NCI-H2081 treated with DMSO at 0.1 percent for 48 hours (cell line): ENCODE data around the gene L3MBTL4.
"Not testable (repeated sequence)": the region's sequence is repeated elsewhere in the genome, so short reads cannot be mapped to it uniquely, and the experiment has no call there.

Experiments used
- DNase-seq: peaks from one replicate; lab custom pipeline; 2025; lab: John Stamatoyannopoulos, UW

L3MBTL4 gene

DNA sequence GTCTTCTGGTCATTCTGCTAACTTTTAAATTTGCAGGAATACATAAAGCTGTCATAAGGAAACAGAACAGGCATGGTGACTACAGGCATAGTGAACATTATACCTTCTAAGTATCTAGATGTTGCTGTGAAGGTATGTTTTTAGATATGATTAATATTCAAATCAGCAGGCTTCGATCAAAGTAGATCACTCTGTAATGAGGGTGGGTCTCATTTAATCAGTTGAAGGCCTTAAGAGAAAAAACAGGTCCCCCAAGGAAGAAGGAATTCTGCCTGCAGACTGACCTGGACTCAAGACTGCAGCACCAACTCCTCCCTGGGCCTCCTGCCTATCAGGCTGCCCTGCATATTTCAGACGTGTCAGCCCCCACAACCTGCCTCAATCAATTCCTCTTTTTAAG is 104.0 kb downstream of the L3MBTL4 start:
- DNase-seq, result no peak

GRCh38 chr18:6297875-6298274 is 116.8 kb downstream of the L3MBTL4 start:
- no peak for DNase-seq

DNA sequence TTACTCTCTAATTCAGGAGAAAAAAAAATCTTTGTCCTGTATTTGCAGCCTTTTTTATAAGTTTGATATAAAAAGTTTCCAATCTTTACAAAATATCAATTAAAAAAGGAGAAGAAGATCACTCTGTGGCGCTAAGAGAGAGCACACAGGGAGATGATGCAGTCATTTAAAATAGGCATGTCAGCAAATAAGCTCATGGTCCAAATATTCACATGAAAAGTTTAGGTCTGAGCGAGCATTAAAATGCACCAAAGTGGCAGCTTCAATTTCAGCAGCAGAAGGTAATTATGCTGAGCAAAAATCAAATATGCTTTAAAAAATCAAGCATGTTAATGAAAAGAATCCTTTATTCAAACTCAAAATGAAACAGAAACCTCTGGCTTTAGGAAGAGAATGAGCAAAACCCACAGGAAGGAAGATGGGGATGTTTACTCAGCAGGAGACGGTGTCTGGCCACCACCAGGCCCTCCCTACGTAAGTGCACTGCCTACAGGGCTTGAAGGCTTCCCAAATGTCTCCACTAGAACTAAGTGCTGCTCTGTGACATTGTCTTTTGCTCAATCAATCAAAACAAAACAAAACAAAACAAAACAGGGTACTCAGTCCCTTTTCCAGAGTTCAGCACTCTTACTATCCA is 120.4 kb downstream of the L3MBTL4 start:
- DNase-seq, result no peak

- DNase-seq, result no peak
Measured at GRCh38 chr18:6289843-6290242, 124.9 kb downstream of the L3MBTL4 start.

- no peak for DNase-seq
Measured at GRCh38 chr18:6286585-6286984, 128.1 kb downstream of the L3MBTL4 start.

GRCh38 chr18:6284761-6285160 is 129.9 kb downstream of the L3MBTL4 start:
- no peak for DNase-seq

- no peak for DNase-seq
Measured at GRCh38 chr18:6284300-6284699, 130.4 kb downstream of the L3MBTL4 start.

- DNase-seq, result no peak
Measured at GRCh38 chr18:6281874-6282273, 132.8 kb downstream of the L3MBTL4 start.

DNA sequence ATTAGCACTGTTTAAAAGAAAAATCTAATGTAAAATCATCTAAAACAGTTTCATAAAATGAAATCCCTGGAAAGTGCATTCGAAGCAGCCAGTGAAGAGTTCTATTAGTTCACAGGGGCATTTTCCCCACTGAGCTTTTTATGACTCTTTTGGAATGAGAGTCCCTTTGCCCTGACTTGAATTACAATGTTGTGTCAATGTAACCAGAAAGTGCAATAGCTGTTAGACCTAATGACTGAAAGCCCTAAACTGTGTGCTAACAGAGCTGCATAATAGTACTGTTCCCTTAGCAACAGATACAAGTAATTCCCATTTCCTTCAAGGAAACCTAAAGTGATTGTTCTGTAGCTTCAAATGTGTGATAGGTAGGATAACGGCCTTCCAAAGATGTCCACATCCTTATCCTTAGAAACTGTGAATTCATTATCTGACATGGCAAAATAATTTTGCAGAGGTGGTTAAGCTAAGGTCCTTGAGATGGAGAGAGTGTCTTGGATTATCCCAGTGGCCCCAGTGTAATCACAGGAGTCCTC is 134.4 kb downstream of the L3MBTL4 start:
- no peak for DNase-seq

GRCh38 chr18:6279308-6279707 is 135.4 kb downstream of the L3MBTL4 start:
- no peak for DNase-seq

DNA sequence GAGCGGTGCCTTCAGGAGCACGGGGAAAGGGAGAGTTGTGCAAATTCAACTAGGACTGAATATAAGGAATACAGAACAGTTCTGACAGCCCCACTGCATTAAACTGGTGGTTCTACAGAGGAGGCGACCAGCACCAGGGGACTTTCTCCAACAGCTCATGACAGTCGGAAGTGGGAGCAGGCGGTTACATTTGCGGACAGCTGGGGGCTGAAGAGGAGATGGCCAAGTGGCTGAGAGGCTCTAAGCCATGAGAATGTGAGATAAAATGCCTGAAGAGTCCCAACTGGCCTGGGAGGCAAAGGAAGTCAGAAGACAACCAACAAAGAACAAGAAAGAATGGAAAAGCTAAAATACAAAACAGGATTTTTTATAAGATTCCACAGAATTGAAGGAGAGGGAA is 141.3 kb downstream of the L3MBTL4 start:
- DNase-seq, result no peak

- DNase-seq, result not testable (repeated sequence)
Measured at GRCh38 chr18:6272144-6272543, 142.6 kb downstream of the L3MBTL4 start.

DNA sequence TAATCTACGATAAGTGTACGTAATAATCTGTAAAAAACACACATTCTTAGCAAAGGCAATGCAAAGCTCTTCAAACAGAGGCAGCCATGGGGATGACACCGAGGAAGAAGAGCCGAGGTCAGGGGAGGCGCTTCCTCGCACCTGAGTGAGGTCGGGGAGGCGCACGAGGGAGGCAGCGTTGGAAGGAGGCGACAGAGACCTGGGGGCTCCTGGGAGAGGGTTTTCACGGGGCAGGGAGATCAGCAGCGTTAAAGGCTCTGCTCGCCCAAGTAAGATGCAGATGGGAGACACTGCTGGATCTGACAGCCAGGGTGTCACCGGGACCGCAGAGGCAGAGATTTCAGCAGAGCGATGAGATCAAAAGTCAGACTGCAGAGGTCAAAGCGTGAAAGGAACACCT is 143.1 kb downstream of the L3MBTL4 start:
- DNase-seq, result no peak

GRCh38 chr18:6270771-6271216 is 143.9 kb downstream of the L3MBTL4 start:
- no peak for DNase-seq

- no peak for DNase-seq
Measured at GRCh38 chr18:6269660-6270332, 144.9 kb downstream of the L3MBTL4 start.

DNA sequence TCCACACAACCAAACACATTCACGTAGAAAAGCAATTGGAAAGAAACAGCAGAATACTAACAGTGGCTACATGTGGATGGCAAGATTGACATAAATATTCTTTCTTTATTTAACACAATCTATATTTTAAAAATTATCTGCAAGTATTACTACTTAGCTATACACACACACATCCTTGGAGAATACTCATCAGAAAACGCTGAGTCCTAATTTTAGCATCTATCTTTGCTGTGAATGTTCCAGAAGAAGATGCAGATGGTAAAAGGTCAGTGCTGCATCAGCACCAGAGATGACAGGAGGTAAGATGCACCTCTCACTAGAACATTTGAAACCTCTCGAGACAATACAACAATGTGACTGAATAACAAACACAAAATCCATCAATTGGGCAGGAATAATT is 148.5 kb downstream of the L3MBTL4 start:
- no peak for DNase-seq

- no peak for DNase-seq
Measured at GRCh38 chr18:6261938-6262337, 152.8 kb downstream of the L3MBTL4 start.

GRCh38 chr18:6259324-6259723 is 155.4 kb downstream of the L3MBTL4 start:
- not testable (repeated sequence) for DNase-seq

DNA sequence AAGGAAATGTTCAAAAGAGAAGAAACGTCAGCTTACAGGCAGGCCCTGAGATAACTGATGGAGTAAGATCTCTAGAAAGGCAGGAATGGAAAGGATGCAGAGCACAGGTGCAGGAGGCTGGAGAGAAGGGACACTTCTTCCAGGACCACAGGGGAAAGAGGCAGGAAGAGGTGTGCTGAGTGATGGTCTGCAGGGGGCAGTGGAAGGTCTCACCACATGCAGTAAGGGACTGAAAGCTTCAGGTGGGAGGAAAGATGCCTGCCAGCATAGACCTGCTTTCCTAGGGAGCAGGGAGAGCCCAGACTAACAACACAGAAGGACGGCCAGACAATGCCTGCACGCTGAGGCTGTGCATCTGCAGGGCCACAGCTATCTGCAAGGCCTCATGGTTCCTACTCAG is 156.8 kb downstream of the L3MBTL4 start:
- no peak for DNase-seq

GRCh38 chr18:6256521-6256920 is 158.2 kb downstream of the L3MBTL4 start:
- no peak for DNase-seq

- no peak for DNase-seq
Measured at GRCh38 chr18:6255886-6256285, 158.8 kb downstream of the L3MBTL4 start.

- DNase-seq, result no peak
Measured at GRCh38 chr18:6255116-6255705, 159.5 kb downstream of the L3MBTL4 start.

- no peak for DNase-seq
Measured at GRCh38 chr18:6254456-6254855, 160.3 kb downstream of the L3MBTL4 start.
